BJ (cell line): Measurements from ENCODE around the gene PRKCE. TPM values are rescaled to one million over a fixed set of nuclear protein-coding genes. Genes with fewer than 3 reads are reported as not detected.

ENCODE experiments used
- CTCF ChIA-PET: fragments of 350-600 bp; formaldehyde crosslinking; extraction: SDS; loops from one replicate; lab custom pipeline; 2021; ENCODE audit warnings: antibody characterized with exemption, inconsistent platforms; lab: Yijun Ruan, JAX
- POLR2A ChIA-PET: fragments of 300-600 bp; sonication (Branson Sonifier 250); formaldehyde crosslinking; extraction: SDS; loops from one replicate; lab custom pipeline; 2021; ENCODE audit warnings: antibody characterized with exemption; lab: Charles Lee
- DNase-seq: peaks from one replicate; pipeline ENCODE4 v3.0.0-alpha.2; 2011; ENCODE audit warnings: low read depth
- H3K27me3 ChIP-seq: 2 replicates; pipeline ENCODE4 v1.6.0; 2011; ENCODE audit warnings: low read length; ENCODE audit not compliant: control insufficient read depth, insufficient read depth
- H3K36me3 ChIP-seq: 2 replicates; pipeline ENCODE4 v1.5.1; 2011; ENCODE audit warnings: low read length; ENCODE audit not compliant: control insufficient read depth, insufficient read depth
- H3K4me3 ChIP-seq: 2 replicates; pipeline ENCODE4 v1.5.1; 2011; ENCODE audit warnings: low read depth, mild to moderate bottlenecking, control low read depth, low read length
- polyA plus RNA-seq: library from polyadenylated mRNA; depleted of rRNA; stranded (reverse); fragments of >200 nt; gene quantifications from 2 replicates; pipeline ENCODE4 v1.2.3, GENCODE V29; 2011
- TF ChIP-seq, protein P1 (sequence below): IDR thresholded peaks from 2 replicates; pipeline ENCODE4 v1.5.1; 2011; ENCODE audit warnings: low read depth, mild to moderate bottlenecking, control low read depth, inconsistent platforms, low read length, moderate library complexity; ENCODE audit not compliant: insufficient read depth

The PRKCE gene
- polyA plus RNA-seq, 1 experiment: 19.7 TPM

DNA sequence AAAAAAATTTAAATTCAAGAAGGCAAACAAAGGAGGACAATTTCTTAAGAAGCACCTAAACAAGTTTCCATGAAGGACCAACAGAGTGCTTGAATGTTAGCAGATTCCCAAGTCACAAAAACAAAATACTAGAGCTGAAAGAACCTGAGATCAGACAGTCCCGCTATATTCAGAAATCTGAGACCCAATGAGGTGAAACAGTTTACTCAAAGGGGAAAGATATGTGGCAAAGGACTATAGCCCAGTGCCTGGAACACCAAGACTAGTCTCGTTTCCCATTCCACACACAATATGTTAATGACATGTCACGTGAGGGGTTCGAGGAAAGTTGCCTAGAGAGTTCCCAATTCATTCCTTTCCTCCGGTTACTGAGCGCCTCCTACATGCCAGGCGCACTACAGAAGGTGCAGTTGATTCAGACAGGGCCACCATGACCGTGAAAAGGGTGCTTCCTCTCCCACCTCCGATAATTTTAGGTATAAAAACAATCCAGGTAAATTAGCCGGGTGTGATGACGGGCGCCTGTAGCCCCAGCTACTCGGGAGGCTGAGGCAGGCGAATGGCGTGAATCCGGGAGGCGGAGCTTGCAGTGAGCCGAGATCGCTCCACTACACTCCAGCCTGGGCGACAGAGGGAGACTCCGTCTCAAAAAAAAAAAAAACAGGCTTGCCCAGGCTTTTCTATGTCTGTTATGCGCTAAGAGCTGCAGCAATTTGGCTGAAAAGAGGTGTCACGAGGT is 41.0 kb upstream of the PRKCE start:
- ChIA-PET POLR2A (interaction anchor here (0.7 to 1.0 kb wide), 3 partner anchors 15 to 25 kb away, joined by 6 to 10 read pairs (median 8); no protein-coding TSS in a partner anchor), CTCF (interaction anchor here (0.6 to 1.7 kb wide), 4 partner anchors 14 to 26 kb away, joined by 3 to 7 read pairs (median 3); no protein-coding TSS in a partner anchor)
- TF ChIP-seq, protein P1, sequence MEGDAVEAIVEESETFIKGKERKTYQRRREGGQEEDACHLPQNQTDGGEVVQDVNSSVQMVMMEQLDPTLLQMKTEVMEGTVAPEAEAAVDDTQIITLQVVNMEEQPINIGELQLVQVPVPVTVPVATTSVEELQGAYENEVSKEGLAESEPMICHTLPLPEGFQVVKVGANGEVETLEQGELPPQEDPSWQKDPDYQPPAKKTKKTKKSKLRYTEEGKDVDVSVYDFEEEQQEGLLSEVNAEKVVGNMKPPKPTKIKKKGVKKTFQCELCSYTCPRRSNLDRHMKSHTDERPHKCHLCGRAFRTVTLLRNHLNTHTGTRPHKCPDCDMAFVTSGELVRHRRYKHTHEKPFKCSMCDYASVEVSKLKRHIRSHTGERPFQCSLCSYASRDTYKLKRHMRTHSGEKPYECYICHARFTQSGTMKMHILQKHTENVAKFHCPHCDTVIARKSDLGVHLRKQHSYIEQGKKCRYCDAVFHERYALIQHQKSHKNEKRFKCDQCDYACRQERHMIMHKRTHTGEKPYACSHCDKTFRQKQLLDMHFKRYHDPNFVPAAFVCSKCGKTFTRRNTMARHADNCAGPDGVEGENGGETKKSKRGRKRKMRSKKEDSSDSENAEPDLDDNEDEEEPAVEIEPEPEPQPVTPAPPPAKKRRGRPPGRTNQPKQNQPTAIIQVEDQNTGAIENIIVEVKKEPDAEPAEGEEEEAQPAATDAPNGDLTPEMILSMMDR: peak; percentile 49
- H3K27me3 ChIP-seq: no peaks in the 10 kb centered on the region
- no peak for DNase-seq
- H3K36me3 ChIP-seq: no peaks in the 10 kb centered on the region
- peak overlapping the region; percentile 55 for H3K4me3 ChIP-seq

DNA sequence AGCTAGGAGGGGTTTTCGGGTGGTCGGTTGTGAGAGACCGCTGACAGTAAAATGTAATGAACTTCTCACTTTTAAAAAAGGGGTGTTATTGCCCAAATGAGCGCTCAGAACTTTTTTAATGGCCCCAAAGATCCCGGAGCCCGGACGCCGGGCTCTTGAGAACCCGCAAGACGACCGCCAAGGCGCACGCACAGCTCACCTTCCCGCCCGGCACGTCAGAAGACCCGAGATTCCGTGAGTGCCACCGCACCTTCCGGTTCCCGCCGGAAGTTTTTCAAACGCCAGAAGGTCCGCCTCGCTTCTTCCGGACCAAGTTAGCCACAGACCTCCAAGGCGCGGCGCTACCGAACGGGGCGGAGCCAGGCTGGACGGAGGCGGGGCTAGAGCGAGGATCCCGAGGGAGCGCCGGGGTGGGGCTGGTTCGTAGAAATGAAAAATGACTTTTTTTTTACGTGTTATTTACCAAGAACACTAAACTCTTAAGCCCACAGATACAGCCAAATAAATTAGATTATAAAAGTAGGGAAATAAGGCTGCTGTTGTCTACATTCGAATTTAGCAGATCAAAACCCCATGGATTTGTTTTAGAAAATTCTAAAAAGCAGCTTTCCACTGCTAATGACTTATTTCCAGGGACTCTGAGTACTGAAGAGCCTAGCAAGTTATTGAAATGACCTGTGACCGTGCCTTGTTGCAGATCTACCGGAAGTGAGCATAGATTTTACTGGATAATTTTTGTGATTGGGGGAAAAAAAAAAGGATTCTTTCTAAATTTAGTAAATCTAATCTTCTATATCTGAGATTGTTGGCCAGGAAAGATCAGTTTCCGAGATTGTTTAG is 40.2 kb upstream of the PRKCE start, which contains the start of gene SRBD1:
Gene SRBD1 (minus strand): TSS at position 248 of the 840 bp plus-strand sequence. CDS start 5,826 bp downstream, outside the sequence.
- ChIA-PET POLR2A (interaction anchor here (0.6 to 1.0 kb wide), 4 partner anchors 16 to 388 kb away, joined by 3 to 10 read pairs (median 7); no protein-coding TSS in a partner anchor), CTCF (interaction anchor here (1.4 to 1.7 kb wide), 2 partner anchors 15 to 26 kb away, joined by 3 to 7 read pairs; no protein-coding TSS in a partner anchor)
- no peaks in the 10 kb centered on the region for H3K36me3 ChIP-seq
- DNase-seq: peak; percentile 70
- peak within 1 kb of the TSS; percentile 55 for H3K4me3 ChIP-seq
- TF ChIP-seq, protein P1: no peak; the same call in 1 of the 2 replicates
- no peaks in the 10 kb centered on the region for H3K27me3 ChIP-seq

DNA sequence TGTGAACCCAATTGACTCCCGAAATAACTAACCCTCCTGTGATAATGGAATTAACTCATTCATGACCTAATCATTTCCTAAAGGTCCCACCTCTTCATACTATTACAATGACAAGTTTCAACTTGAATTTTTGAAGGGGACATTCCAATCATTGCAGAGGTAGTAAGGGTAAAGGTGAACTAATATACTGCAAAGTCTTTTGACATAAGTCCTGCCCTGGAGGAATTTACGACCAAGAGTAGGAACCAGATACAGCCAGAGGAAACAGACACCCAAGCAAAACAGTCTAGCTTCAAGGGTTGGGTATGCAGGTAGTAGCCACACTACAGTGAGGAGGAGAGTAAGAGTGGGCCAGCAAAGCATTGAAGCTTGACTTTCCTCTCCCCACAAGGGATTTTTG is 39.2 kb upstream of the PRKCE start:
- no peak for DNase-seq
- ChIA-PET CTCF (no interaction called here), POLR2A (no interaction called here)
- H3K27me3 ChIP-seq: no peaks in the 10 kb centered on the region
- H3K36me3 ChIP-seq: no peaks in the 10 kb centered on the region
- TF ChIP-seq, protein P1: no peak
- no peak overlapping the region for H3K4me3 ChIP-seq

DNA sequence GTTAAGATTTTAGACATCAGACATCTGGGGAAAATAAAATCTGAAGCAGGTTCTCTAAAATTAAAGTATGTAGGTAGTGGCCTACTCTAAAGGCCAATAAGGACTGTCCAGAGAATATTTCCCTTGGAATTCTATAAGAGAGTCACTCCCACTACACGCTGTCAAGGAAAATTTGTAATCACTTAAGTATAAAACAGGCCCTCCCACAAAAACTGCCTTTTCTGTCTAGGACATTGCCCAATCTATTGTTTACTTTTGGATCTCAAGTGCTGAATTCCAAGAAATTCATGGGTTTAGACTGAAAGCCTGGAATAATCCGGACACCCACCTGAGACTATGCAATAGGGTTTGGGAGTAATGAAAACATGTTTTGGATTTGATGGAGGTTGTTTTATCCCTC is 38.7 kb upstream of the PRKCE start:
- no peak for DNase-seq
- ChIA-PET POLR2A (no interaction called here), CTCF (no interaction called here)
- TF ChIP-seq, protein P1: no peak
- Histone ChIP-seq H3K27me3 (no peaks in the 10 kb centered on the region), H3K4me3 (no peak overlapping the region), H3K36me3 (no peaks in the 10 kb centered on the region)
